ENCODE results near the gene KRTAP24-1.

The KRTAP24-1 gene

GRCh38 chr21:30240661-30241060 is 42.1 kb downstream of the KRTAP24-1 start:
- intact Hi-C loops (cut with DNase I): no loop called here
- DNase-seq: no peak

- DNase-seq: no peak
- intact Hi-C loops (cut with DNase I): no loop called here
Observed at GRCh38 chr21:30238168-30238567, 44.6 kb downstream of the KRTAP24-1 start.

GRCh38 chr21:30234643-30235042 is 48.1 kb downstream of the KRTAP24-1 start:
- no peak for DNase-seq
- intact Hi-C loops (cut with DNase I): no loop called here

GRCh38 chr21:30234050-30234449 is 48.7 kb downstream of the KRTAP24-1 start:
- intact Hi-C loops (cut with DNase I): no loop called here
- DNase-seq: no peak

- intact Hi-C loops (cut with DNase I): no loop called here
- DNase-seq: no peak
Observed at GRCh38 chr21:30233228-30234020, 49.3 kb downstream of the KRTAP24-1 start.

GRCh38 chr21:30232011-30232410 is 50.7 kb downstream of the KRTAP24-1 start:
- intact Hi-C loops (cut with DNase I): no loop called here

More at GRCh38 chr21:30232011-30232410, 50.7 kb downstream of the KRTAP24-1 start:
- no peak for DNase-seq

Measured in head of caudate nucleus (tissue), 42 donors.